HepG2 (cell line): ENCODE results near the gene GLTPD2. TPM values are rescaled to one million over a fixed set of nuclear protein-coding genes. Genes with fewer than 3 reads are reported as not detected.

ENCODE experiments used
- ATAD3A ChIP-seq: sonication (generic); formaldehyde crosslinking; IDR thresholded peaks from 2 replicates; pipeline ENCODE4 v1.4.0; 2020; ENCODE audit warnings: missing genetic modification reagents
- ATF7-NPFF ChIP-seq: sonication (generic); formaldehyde crosslinking; IDR thresholded peaks from 2 replicates; pipeline ENCODE4 v1.8.1; 2023; ENCODE audit warnings: mild to moderate bottlenecking, low read depth, missing genetic modification reagents, moderate library complexity
- CBX2 ChIP-seq, 2 experiments: fragments of 200-600 bp in 1 of 2; sonication (generic); formaldehyde crosslinking in 1 of 2; IDR thresholded peaks; 2 replicates each; pipeline versions ENCODE4 v1.7.0 to v1.8.1; 2018 to 2022; ENCODE audit warnings: low read depth in 2 of 2, low read length in 1 of 2, mild to moderate bottlenecking in 1 of 2, missing genetic modification reagents in 1 of 2
- HDAC6 ChIP-seq: fragments of 200-600 bp; sonication (generic); IDR thresholded peaks from 2 replicates; pipeline ENCODE4 v1.7.0; 2017; ENCODE audit warnings: mild to moderate bottlenecking, antibody characterized with exemption, low read length, low read depth
- HOXA3 ChIP-seq: sonication (generic); formaldehyde crosslinking; IDR thresholded peaks from 2 replicates; pipeline ENCODE4 v1.5.0; 2020; ENCODE audit warnings: missing genetic modification reagents
- IKZF4 ChIP-seq: sonication (generic); formaldehyde crosslinking; IDR thresholded peaks from 2 replicates; pipeline ENCODE4 v1.5.1; 2020; ENCODE audit warnings: borderline replicate concordance, mild to moderate bottlenecking, low read depth, missing genetic modification reagents; ENCODE audit errors: not compliant biosample characterization
- MED13 ChIP-seq: sonication (generic); formaldehyde crosslinking; IDR thresholded peaks from 2 replicates; pipeline ENCODE4 v1.5.0; 2020; ENCODE audit warnings: missing genetic modification reagents
- MTA1 ChIP-seq: sonication (generic); formaldehyde crosslinking; IDR thresholded peaks from 2 replicates; pipeline ENCODE4 v1.4.0; 2020; ENCODE audit warnings: missing genetic modification reagents, mild to moderate bottlenecking, borderline replicate concordance
- MXD4 ChIP-seq: IDR thresholded peaks from 2 replicates; pipeline ENCODE4 v1.6.1; 2016; ENCODE audit warnings: mild to moderate bottlenecking, missing biosample characterization, missing genetic modification reagents
- MXI1 ChIP-seq: IDR thresholded peaks from 3 replicates; pipeline ENCODE4 v1.6.1; 2012; ENCODE audit warnings: low read depth, low read length, inconsistent platforms, borderline replicate concordance
- SAP130 ChIP-seq: IDR thresholded peaks from 2 replicates; pipeline ENCODE4 v1.6.1; 2016; ENCODE audit warnings: low read depth
- ZEB1 ChIP-seq: IDR thresholded peaks from 2 replicates; pipeline ENCODE4 v1.6.1; 2012; ENCODE audit warnings: mild to moderate bottlenecking, low read depth, inconsistent platforms; ENCODE audit not compliant: insufficient replicate concordance
- ZNF430 ChIP-seq: sonication (generic); formaldehyde crosslinking; IDR thresholded peaks from 2 replicates; pipeline ENCODE4 v1.9.0; 2021; ENCODE audit warnings: mild to moderate bottlenecking, missing genetic modification reagents
- polyA plus RNA-seq, 8 experiments: library from polyadenylated mRNA; depleted of rRNA in 3 of 8; stranded (reverse) in 7 of 8; unstranded in 1 of 8; fragments of >200 nt; fragmentation: Illumina TruSeq in 4 of 8; extraction: Trizol in 4 of 8; gene quantifications; 2 replicates each; pipeline versions ENCODE4 v1.2.1 to v1.2.3, GENCODE V29; 2011 to 2016; ENCODE audit warnings: low read depth in 4 of 8, missing spikeins in 1 of 8, mixed read lengths in 1 of 8; ENCODE audit not compliant: insufficient read depth in 1 of 8
- total RNA-seq, 5 experiments: library from RNA; depleted of rRNA; stranded (reverse); fragments of >200 nt; fragmentation: Illumina TruSeq; extraction: Trizol; gene quantifications; 2 replicates each; pipeline ENCODE4 v1.2.3, GENCODE V29; 2016; ENCODE audit warnings: low read depth in 1 of 5
- TF ChIP-seq, protein P1 (sequence below): sonication (generic); formaldehyde crosslinking; IDR thresholded peaks from 2 replicates; pipeline ENCODE4 v1.9.0; 2021; ENCODE audit warnings: mild to moderate bottlenecking, missing genetic modification reagents
- TF ChIP-seq, protein P2 (sequence below): IDR thresholded peaks from 2 replicates; pipeline ENCODE4 v1.6.1; 2016; ENCODE audit warnings: low read depth, control low read depth
- TF ChIP-seq, protein P3 (sequence below): sonication (generic); formaldehyde crosslinking; IDR thresholded peaks from 2 replicates; pipeline ENCODE4 v1.5.0; 2020; ENCODE audit warnings: missing genetic modification reagents
- TF ChIP-seq, protein P4 (sequence below): IDR thresholded peaks from 2 replicates; pipeline ENCODE4 v1.6.1; 2012; ENCODE audit warnings: low read depth, low read length, improper control_type of control experiment
- TF ChIP-seq, protein P5 (sequence below): sonication (generic); formaldehyde crosslinking; IDR thresholded peaks from 2 replicates; pipeline ENCODE4 v1.8.0; 2022; ENCODE audit warnings: mild to moderate bottlenecking, missing genetic modification reagents, borderline replicate concordance

GLTPD2 gene
- total and polyA plus RNA-seq, 2 of the 13 experiments (the other 11 are each of a cell fraction or from before 2014, with no cell fraction given), result 7.5 to 12.9 TPM

DNA sequence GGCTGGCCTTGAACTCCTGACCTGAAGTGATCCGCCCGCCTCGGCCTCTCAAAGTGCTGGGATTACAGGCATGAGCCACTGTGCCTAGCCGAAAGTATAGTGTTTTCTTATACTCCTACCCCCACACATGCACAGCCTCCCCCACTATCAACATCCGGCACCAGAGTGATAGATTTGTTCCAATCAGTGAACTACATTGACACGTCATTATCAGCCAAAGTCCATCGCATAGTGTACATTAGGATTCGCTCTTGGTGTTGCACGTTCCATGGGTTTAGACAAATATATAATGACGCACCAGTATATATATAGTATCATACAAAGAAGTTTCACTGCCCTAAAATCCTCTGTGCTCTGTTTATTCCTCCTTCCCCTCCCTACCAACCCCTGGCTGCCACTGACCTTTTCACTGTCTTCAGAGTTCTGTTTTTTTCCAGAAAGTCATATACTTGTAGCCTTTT is 29.0 kb upstream of the GLTPD2 start (continued):
- TF ChIP-seq, protein P1, sequence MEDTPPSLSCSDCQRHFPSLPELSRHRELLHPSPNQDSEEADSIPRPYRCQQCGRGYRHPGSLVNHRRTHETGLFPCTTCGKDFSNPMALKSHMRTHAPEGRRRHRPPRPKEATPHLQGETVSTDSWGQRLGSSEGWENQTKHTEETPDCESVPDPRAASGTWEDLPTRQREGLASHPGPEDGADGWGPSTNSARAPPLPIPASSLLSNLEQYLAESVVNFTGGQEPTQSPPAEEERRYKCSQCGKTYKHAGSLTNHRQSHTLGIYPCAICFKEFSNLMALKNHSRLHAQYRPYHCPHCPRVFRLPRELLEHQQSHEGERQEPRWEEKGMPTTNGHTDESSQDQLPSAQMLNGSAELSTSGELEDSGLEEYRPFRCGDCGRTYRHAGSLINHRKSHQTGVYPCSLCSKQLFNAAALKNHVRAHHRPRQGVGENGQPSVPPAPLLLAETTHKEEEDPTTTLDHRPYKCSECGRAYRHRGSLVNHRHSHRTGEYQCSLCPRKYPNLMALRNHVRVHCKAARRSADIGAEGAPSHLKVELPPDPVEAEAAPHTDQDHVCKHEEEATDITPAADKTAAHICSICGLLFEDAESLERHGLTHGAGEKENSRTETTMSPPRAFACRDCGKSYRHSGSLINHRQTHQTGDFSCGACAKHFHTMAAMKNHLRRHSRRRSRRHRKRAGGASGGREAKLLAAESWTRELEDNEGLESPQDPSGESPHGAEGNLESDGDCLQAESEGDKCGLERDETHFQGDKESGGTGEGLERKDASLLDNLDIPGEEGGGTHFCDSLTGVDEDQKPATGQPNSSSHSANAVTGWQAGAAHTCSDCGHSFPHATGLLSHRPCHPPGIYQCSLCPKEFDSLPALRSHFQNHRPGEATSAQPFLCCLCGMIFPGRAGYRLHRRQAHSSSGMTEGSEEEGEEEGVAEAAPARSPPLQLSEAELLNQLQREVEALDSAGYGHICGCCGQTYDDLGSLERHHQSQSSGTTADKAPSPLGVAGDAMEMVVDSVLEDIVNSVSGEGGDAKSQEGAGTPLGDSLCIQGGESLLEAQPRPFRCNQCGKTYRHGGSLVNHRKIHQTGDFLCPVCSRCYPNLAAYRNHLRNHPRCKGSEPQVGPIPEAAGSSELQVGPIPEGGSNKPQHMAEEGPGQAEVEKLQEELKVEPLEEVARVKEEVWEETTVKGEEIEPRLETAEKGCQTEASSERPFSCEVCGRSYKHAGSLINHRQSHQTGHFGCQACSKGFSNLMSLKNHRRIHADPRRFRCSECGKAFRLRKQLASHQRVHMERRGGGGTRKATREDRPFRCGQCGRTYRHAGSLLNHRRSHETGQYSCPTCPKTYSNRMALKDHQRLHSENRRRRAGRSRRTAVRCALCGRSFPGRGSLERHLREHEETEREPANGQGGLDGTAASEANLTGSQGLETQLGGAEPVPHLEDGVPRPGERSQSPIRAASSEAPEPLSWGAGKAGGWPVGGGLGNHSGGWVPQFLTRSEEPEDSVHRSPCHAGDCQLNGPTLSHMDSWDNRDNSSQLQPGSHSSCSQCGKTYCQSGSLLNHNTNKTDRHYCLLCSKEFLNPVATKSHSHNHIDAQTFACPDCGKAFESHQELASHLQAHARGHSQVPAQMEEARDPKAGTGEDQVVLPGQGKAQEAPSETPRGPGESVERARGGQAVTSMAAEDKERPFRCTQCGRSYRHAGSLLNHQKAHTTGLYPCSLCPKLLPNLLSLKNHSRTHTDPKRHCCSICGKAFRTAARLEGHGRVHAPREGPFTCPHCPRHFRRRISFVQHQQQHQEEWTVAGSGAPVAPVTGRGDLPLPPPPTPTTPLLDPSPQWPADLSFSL, result no peak
- TF ChIP-seq ZNF430 (CRISPR knock-in tag) (peak; percentile 78; the same call in 1 of the 2 replicates), CBX2 (IDR thresholded peaks at IDR 0.05; ENCODE audit: low read depth, low read length) (no peak), CBX2 (CRISPR knock-in tag; IDR thresholded peaks at IDR 0.05; ENCODE audit: low read depth) (no peak), SAP130 (CRISPR knock-in tag) (peak; percentile 92), MTA1 (CRISPR knock-in tag) (peak; percentile 54), MXD4 (CRISPR knock-in tag) (no peak), HDAC6 (no peak), MXI1 (peak; percentile 49; the same call in 1 of the 3 replicates), ATAD3A (no peak), HOXA3 (CRISPR knock-in tag) (peak; percentile 92), MED13 (CRISPR knock-in tag) (peak; percentile 84; the same call in 1 of the 2 replicates), ATF7-NPFF (CRISPR knock-in tag) (no peak), IKZF4 (no peak), ZEB1 (no peak)
- TF ChIP-seq, protein P2, sequence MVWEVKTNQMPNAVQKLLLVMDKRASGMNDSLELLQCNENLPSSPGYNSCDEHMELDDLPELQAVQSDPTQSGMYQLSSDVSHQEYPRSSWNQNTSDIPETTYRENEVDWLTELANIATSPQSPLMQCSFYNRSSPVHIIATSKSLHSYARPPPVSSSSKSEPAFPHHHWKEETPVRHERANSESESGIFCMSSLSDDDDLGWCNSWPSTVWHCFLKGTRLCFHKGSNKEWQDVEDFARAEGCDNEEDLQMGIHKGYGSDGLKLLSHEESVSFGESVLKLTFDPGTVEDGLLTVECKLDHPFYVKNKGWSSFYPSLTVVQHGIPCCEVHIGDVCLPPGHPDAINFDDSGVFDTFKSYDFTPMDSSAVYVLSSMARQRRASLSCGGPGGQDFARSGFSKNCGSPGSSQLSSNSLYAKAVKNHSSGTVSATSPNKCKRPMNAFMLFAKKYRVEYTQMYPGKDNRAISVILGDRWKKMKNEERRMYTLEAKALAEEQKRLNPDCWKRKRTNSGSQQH (CRISPR knock-in tag), result no peak
- TF ChIP-seq, protein P3, sequence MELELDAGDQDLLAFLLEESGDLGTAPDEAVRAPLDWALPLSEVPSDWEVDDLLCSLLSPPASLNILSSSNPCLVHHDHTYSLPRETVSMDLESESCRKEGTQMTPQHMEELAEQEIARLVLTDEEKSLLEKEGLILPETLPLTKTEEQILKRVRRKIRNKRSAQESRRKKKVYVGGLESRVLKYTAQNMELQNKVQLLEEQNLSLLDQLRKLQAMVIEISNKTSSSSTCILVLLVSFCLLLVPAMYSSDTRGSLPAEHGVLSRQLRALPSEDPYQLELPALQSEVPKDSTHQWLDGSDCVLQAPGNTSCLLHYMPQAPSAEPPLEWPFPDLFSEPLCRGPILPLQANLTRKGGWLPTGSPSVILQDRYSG (CRISPR knock-in tag), result no peak
- TF ChIP-seq, protein P4, sequence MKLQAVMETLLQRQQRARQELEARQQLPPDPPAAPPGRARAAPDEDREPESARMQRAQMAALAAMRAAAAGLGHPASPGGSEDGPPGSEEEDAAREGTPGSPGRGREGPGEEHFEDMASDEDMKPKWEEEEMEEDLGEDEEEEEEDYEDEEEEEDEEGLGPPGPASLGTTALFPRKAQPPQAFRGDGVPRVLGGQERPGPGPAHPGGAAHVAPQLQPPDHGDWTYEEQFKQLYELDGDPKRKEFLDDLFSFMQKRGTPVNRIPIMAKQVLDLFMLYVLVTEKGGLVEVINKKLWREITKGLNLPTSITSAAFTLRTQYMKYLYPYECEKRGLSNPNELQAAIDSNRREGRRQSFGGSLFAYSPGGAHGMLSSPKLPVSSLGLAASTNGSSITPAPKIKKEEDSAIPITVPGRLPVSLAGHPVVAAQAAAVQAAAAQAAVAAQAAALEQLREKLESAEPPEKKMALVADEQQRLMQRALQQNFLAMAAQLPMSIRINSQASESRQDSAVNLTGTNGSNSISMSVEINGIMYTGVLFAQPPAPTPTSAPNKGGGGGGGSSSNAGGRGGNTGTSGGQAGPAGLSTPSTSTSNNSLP, result peak; percentile 97
- TF ChIP-seq, protein P5, sequence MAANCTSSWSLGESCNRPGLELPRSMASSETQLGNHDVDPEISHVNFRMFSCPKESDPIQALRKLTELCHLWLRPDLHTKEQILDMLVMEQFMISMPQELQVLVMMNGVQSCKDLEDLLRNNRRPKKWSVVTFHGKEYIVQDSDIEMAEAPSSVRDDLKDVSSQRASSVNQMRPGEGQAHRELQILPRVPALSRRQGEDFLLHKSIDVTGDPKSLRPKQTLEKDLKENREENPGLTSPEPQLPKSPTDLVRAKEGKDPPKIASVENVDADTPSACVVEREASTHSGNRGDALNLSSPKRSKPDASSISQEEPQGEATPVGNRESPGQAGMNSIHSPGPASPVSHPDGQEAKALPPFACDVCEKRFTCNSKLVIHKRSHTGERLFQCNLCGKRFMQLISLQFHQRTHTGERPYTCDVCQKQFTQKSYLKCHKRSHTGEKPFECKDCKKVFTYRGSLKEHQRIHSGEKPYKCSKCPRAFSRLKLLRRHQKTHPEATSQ (CRISPR knock-in tag), result no peak; the same call in 1 of the 2 replicates
